Astrocyte (in vitro differentiated cells and primary cell): ENCODE results near the gene SCTR. TPM values are rescaled to one million over a fixed set of nuclear protein-coding genes. Genes with fewer than 3 reads are reported as not detected.

Experiments used
- DNase-seq: peaks from one replicate; pipeline ENCODE4 v3.0.0-alpha.2; 2010; ENCODE audit warnings: low read depth
- FAIRE-seq: peaks from 2 replicates; lab custom pipeline; 2011; peaks lifted over from hg19 to GRCh38; lab: Jason Lieb, UNC
- H2AFZ ChIP-seq: 2 replicates; pipeline ENCODE4 v1.6.0; 2012; ENCODE audit warnings: low read depth, low read length, inconsistent platforms
- H3K27ac ChIP-seq: 2 replicates; pipeline ENCODE4 v1.5.1; 2011; ENCODE audit warnings: low read depth, low read length, inconsistent platforms
- H3K27me3 ChIP-seq: 2 replicates; pipeline ENCODE4 v1.6.0; 2011; ENCODE audit warnings: low read length, inconsistent platforms; ENCODE audit not compliant: insufficient read depth
- H3K36me3 ChIP-seq: 2 replicates; pipeline ENCODE4 v1.5.1; 2011; ENCODE audit warnings: low read length, inconsistent platforms; ENCODE audit not compliant: insufficient read depth
- H3K4me1 ChIP-seq: 2 replicates; pipeline ENCODE4 v1.5.1; 2011; ENCODE audit warnings: low read length, inconsistent platforms; ENCODE audit not compliant: insufficient read depth
- H3K4me2 ChIP-seq: 2 replicates; pipeline ENCODE4 v1.6.0; 2012; ENCODE audit warnings: low read length, inconsistent platforms
- H3K4me3 ChIP-seq: 2 replicates; pipeline ENCODE4 v1.5.1; 2011; ENCODE audit warnings: low read depth, mild to moderate bottlenecking, low read length, inconsistent platforms; ENCODE audit not compliant: insufficient read depth
- H3K79me2 ChIP-seq: 2 replicates; pipeline ENCODE4 v1.6.0; 2012; ENCODE audit warnings: mild to moderate bottlenecking, low read length, inconsistent platforms; ENCODE audit not compliant: insufficient read depth
- H3K9ac ChIP-seq: 2 replicates; pipeline ENCODE4 v1.6.0; 2012; ENCODE audit warnings: mild to moderate bottlenecking, low read length, inconsistent platforms
- H3K9me3 ChIP-seq: 2 replicates; pipeline ENCODE4 v1.5.1; 2012; ENCODE audit warnings: low read depth, mild to moderate bottlenecking, low read length, inconsistent platforms; ENCODE audit not compliant: insufficient read depth
- H4K20me1 ChIP-seq: 2 replicates; pipeline ENCODE4 v1.6.0; 2012; ENCODE audit warnings: low read length, inconsistent platforms; ENCODE audit not compliant: insufficient read depth
- H3K27ac Mint-ChIP-seq: one replicate; pipeline ENCODE4 v1.8.0; 2021; ENCODE audit warnings: mild to moderate bottlenecking, mixed read lengths; ENCODE audit not compliant: unreplicated experiment
- H3K27me3 Mint-ChIP-seq: one replicate; pipeline ENCODE4 v1.8.0; 2021; ENCODE audit warnings: low read depth, mixed read lengths; ENCODE audit not compliant: unreplicated experiment
- H3K36me3 Mint-ChIP-seq: one replicate; pipeline ENCODE4 v1.8.0; 2021; ENCODE audit warnings: low read depth, mixed read lengths; ENCODE audit not compliant: unreplicated experiment
- H3K4me1 Mint-ChIP-seq: one replicate; pipeline ENCODE4 v1.8.0; 2021; ENCODE audit warnings: low read depth, mixed read lengths; ENCODE audit not compliant: unreplicated experiment
- H3K4me3 Mint-ChIP-seq: one replicate; pipeline ENCODE4 v1.8.0; 2021; ENCODE audit warnings: mild to moderate bottlenecking, moderate library complexity, mixed read lengths; ENCODE audit not compliant: unreplicated experiment
- H3K9me3 Mint-ChIP-seq: one replicate; pipeline ENCODE4 v1.8.0; 2021; ENCODE audit warnings: mild to moderate bottlenecking, mixed read lengths; ENCODE audit not compliant: unreplicated experiment
- CTCF ChIP-seq: IDR thresholded peaks from 2 replicates; pipeline ENCODE4 v1.5.1; 2011; ENCODE audit warnings: low read depth, mild to moderate bottlenecking, inconsistent platforms, low read length, moderate library complexity; ENCODE audit not compliant: insufficient read depth
- EZH2 ChIP-seq: IDR thresholded peaks from 2 replicates; pipeline ENCODE4 v1.6.1; 2012; ENCODE audit warnings: mild to moderate bottlenecking, low read length, inconsistent platforms; ENCODE audit not compliant: insufficient read depth
- total RNA-seq: library from RNA; stranded (reverse); gene quantifications from 2 replicates; pipeline ENCODE4 v1.2.1, GENCODE V29; 2021

Gene SCTR
- total RNA-seq, 1 donor from 2014 or later, result not detected

GRCh38 chr2:119441376-119442225 lies 82.7 kb downstream of the SCTR start:
- Histone ChIP-seq H3K9ac (no peak overlapping the region), H3K4me3 (no peak overlapping the region), H4K20me1 (no peaks in the 10 kb centered on the region), H3K79me2 (no peaks in the 10 kb centered on the region), H3K4me2 (no peak overlapping the region), H3K4me1 (no peaks in the 10 kb centered on the region), H3K27me3 (peaks cover 2% of the 10 kb centered on the region), H3K9me3 (no peaks in the 10 kb centered on the region), H3K36me3 (no peaks in the 10 kb centered on the region), H2AFZ (no peak overlapping the region), H3K27ac (no peak overlapping the region)
- FAIRE-seq, result no peak
- peaks cover 40% of the 10 kb centered on the region for H3K27me3 Mint-ChIP-seq
- DNase-seq, result no peak
- H3K27ac Mint-ChIP-seq, result no peak overlapping the region
- H3K9me3 Mint-ChIP-seq, result peaks cover 3% of the 10 kb centered on the region
- no peaks in the 10 kb centered on the region for H3K4me1 Mint-ChIP-seq
- H3K4me3 Mint-ChIP-seq, result no peak overlapping the region
- TF ChIP-seq CTCF (no peak), EZH2 (no peak)
- peaks cover 2% of the 10 kb centered on the region for H3K36me3 Mint-ChIP-seq

- Mint-ChIP-seq H3K4me3 (no peak overlapping the region), H3K36me3 (peaks cover 2% of the 10 kb centered on the region), H3K27me3 (peaks cover 38% of the 10 kb centered on the region), H3K9me3 (peaks cover 3% of the 10 kb centered on the region), H3K4me1 (no peaks in the 10 kb centered on the region), H3K27ac (no peak overlapping the region)
- DNase-seq, result no peak
- Histone ChIP-seq H4K20me1 (no peaks in the 10 kb centered on the region), H3K9me3 (no peaks in the 10 kb centered on the region), H2AFZ (no peak overlapping the region), H3K4me2 (no peak overlapping the region), H3K79me2 (no peaks in the 10 kb centered on the region), H3K27me3 (peaks cover 2% of the 10 kb centered on the region), H3K36me3 (no peaks in the 10 kb centered on the region), H3K9ac (no peak overlapping the region), H3K4me1 (no peaks in the 10 kb centered on the region), H3K27ac (no peak overlapping the region), H3K4me3 (no peak overlapping the region)
- no peak for TF ChIP-seq EZH2
- no peak for TF ChIP-seq CTCF
- FAIRE-seq, result no peak
Measured at GRCh38 chr2:119440873-119441272, 83.4 kb downstream of the SCTR start.

GRCh38 chr2:119440501-119440870 lies 83.8 kb downstream of the SCTR start:
- Histone ChIP-seq H3K9ac (no peak overlapping the region), H3K36me3 (no peaks in the 10 kb centered on the region), H3K4me2 (no peak overlapping the region), H3K4me3 (no peak overlapping the region), H2AFZ (no peak overlapping the region), H3K79me2 (no peaks in the 10 kb centered on the region), H3K9me3 (no peaks in the 10 kb centered on the region), H3K4me1 (no peaks in the 10 kb centered on the region), H3K27ac (no peak overlapping the region), H4K20me1 (no peaks in the 10 kb centered on the region), H3K27me3 (peaks cover 2% of the 10 kb centered on the region)
- Mint-ChIP-seq H3K4me3 (no peak overlapping the region), H3K27me3 (peaks cover 42% of the 10 kb centered on the region), H3K9me3 (peaks cover 3% of the 10 kb centered on the region), H3K27ac (no peak overlapping the region), H3K4me1 (no peaks in the 10 kb centered on the region), H3K36me3 (peaks cover 4% of the 10 kb centered on the region)
- no peak for TF ChIP-seq CTCF
- no peak for TF ChIP-seq EZH2
- FAIRE-seq (no peak), DNase-seq (no peak)
